HepG2 (cell line): Measurements from ENCODE around the gene FITM1. TPM values are rescaled to one million over a fixed set of nuclear protein-coding genes. Genes with fewer than 3 reads are reported as not detected.

Experiments used
- AKNA ChIP-seq: sonication (generic); formaldehyde crosslinking; IDR thresholded peaks from 2 replicates; pipeline ENCODE4 v1.4.0; 2020; ENCODE audit warnings: missing genetic modification reagents, borderline replicate concordance
- ETS1 ChIP-seq: sonication (generic); formaldehyde crosslinking; IDR thresholded peaks from 2 replicates; pipeline ENCODE4 v1.4.0; 2020; ENCODE audit warnings: missing genetic modification reagents
- GATAD1 ChIP-seq: IDR thresholded peaks from 2 replicates; pipeline ENCODE4 v1.6.1; 2016; ENCODE audit warnings: missing genetic modification reagents, missing compliant biosample characterization
- IRX3 ChIP-seq: sonication (generic); formaldehyde crosslinking; IDR thresholded peaks from 2 replicates; pipeline ENCODE4 v1.8.1; 2023; ENCODE audit warnings: mild to moderate bottlenecking, low read depth, missing genetic modification reagents, borderline replicate concordance
- PHF8 ChIP-seq: sonication (generic); formaldehyde crosslinking; IDR thresholded peaks from 2 replicates; pipeline ENCODE4 v1.5.0; 2020; ENCODE audit warnings: missing genetic modification reagents
- RAD51 ChIP-seq: fragments of 450-650 bp; IDR thresholded peaks from 2 replicates; pipeline ENCODE4 v1.6.1; 2016; ENCODE audit warnings: borderline replicate concordance
- RCOR2 ChIP-seq: IDR thresholded peaks from 2 replicates; pipeline ENCODE4 v1.6.1; 2016; ENCODE audit warnings: missing biosample characterization, missing genetic modification reagents
- SATB2 ChIP-seq: sonication (generic); formaldehyde crosslinking; IDR thresholded peaks from 2 replicates; pipeline ENCODE4 v1.5.0; 2020; ENCODE audit warnings: missing genetic modification reagents
- SRSF4 ChIP-seq: fragments of 200-400 bp; formaldehyde crosslinking; IDR thresholded peaks from one replicate; pipeline ENCODE4 v1.6.1; 2018; ENCODE audit warnings: mild to moderate bottlenecking, low read depth, low read length, moderate library complexity; ENCODE audit not compliant: poor library complexity, severe bottlenecking
- ZFP37 ChIP-seq: sonication (generic); formaldehyde crosslinking; IDR thresholded peaks from 2 replicates; pipeline ENCODE4 v1.4.0; 2020; ENCODE audit warnings: missing genetic modification reagents, borderline replicate concordance
- ZNF292 ChIP-seq: sonication (generic); formaldehyde crosslinking; IDR thresholded peaks from 2 replicates; pipeline ENCODE4 v1.8.1; 2022; ENCODE audit warnings: mild to moderate bottlenecking, low read depth, missing genetic modification reagents, borderline replicate concordance
- ZNF558 ChIP-seq: sonication (generic); formaldehyde crosslinking; IDR thresholded peaks from 2 replicates; pipeline ENCODE4 v1.9.0; 2022; ENCODE audit warnings: mild to moderate bottlenecking, missing genetic modification reagents, borderline replicate concordance
- ZNF562 ChIP-seq: sonication (generic); formaldehyde crosslinking; IDR thresholded peaks from 2 replicates; pipeline ENCODE4 v1.8.0; 2022; ENCODE audit warnings: missing genetic modification reagents, borderline replicate concordance
- ZNF784 ChIP-seq: sonication (generic); formaldehyde crosslinking; IDR thresholded peaks from 2 replicates; pipeline ENCODE4 v1.5.1; 2020; ENCODE audit warnings: missing genetic modification reagents, mild to moderate bottlenecking, borderline replicate concordance
- polyA plus RNA-seq, 8 experiments: library from polyadenylated mRNA; depleted of rRNA in 3 of 8; stranded (reverse) in 7 of 8; unstranded in 1 of 8; fragments of >200 nt; fragmentation: Illumina TruSeq in 4 of 8; extraction: Trizol in 4 of 8; gene quantifications; 2 replicates each; pipeline versions ENCODE4 v1.2.1 to v1.2.3, GENCODE V29; 2011 to 2016; ENCODE audit warnings: low read depth in 4 of 8, missing spikeins in 1 of 8, mixed read lengths in 1 of 8; ENCODE audit not compliant: insufficient read depth in 1 of 8
- total RNA-seq, 5 experiments: library from RNA; depleted of rRNA; stranded (reverse); fragments of >200 nt; fragmentation: Illumina TruSeq; extraction: Trizol; gene quantifications; 2 replicates each; pipeline ENCODE4 v1.2.3, GENCODE V29; 2016; ENCODE audit warnings: low read depth in 1 of 5
- TF ChIP-seq, protein P1 (sequence below): sonication (generic); formaldehyde crosslinking; IDR thresholded peaks from 2 replicates; pipeline ENCODE4 v1.8.0; 2023; ENCODE audit warnings: mild to moderate bottlenecking, missing genetic modification reagents
- TF ChIP-seq, protein P2 (sequence below), 2 experiments: sonication (generic) in 1 of 2; formaldehyde crosslinking in 1 of 2; IDR thresholded peaks; 2 replicates each; pipeline versions ENCODE4 v1.4.0 to v1.6.1; 2018 to 2020; ENCODE audit warnings: missing genetic modification reagents in 2 of 2, borderline replicate concordance in 1 of 2, low read depth in 1 of 2, mild to moderate bottlenecking in 1 of 2, missing biosample characterization in 1 of 2
- TF ChIP-seq, protein P3 (sequence below): sonication (generic); formaldehyde crosslinking; IDR thresholded peaks from 2 replicates; pipeline ENCODE4 v1.8.0; 2022; ENCODE audit warnings: missing genetic modification reagents, low read depth, mild to moderate bottlenecking, borderline replicate concordance
- TF ChIP-seq, protein P4 (sequence below): sonication (generic); formaldehyde crosslinking; IDR thresholded peaks from 2 replicates; pipeline ENCODE4 v1.4.0; 2020; ENCODE audit warnings: missing genetic modification reagents

FITM1 gene
- total and polyA plus RNA-seq, 2 of the 13 experiments (the other 11 are each of a cell fraction or from before 2014, with no cell fraction given) = 2.7 to 5.8 TPM

GRCh38 chr14:24146453-24146977, 16.1 kb downstream of the FITM1 start, which contains the start of gene PSME2 (continued):
- TF ChIP-seq ZNF784 (peak; percentile 24; the same call in 1 of the 2 replicates), RAD51 (no peak), PHF8 (CRISPR knock-in tag) (peak; percentile 72; the same call in 1 of the 2 replicates), ETS1 (CRISPR knock-in tag) (no peak), IRX3 (CRISPR knock-in tag) (no peak; the same call in 1 of the 2 replicates), AKNA (CRISPR knock-in tag) (no peak), ZNF558 (no peak), ZNF562 (no peak), RCOR2 (CRISPR knock-in tag) (no peak), SATB2 (CRISPR knock-in tag) (no peak), SRSF4 (no peak), GATAD1 (CRISPR knock-in tag) (peak; percentile 54; the same call in 1 of the 2 replicates), ZFP37 (CRISPR knock-in tag) (peak; percentile 97; the same call in 1 of the 2 replicates), ZNF292 (CRISPR knock-in tag) (peak; percentile 77)
- TF ChIP-seq, protein P1, sequence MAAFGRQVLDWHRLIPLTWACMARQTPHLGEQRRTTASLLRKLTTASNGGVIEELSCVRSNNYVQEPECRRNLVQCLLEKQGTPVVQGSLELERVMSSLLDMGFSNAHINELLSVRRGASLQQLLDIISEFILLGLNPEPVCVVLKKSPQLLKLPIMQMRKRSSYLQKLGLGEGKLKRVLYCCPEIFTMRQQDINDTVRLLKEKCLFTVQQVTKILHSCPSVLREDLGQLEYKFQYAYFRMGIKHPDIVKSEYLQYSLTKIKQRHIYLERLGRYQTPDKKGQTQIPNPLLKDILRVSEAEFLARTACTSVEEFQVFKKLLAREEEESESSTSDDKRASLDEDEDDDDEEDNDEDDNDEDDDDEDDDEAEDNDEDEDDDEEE (CRISPR knock-in tag) = no peak
- TF ChIP-seq, protein P2, sequence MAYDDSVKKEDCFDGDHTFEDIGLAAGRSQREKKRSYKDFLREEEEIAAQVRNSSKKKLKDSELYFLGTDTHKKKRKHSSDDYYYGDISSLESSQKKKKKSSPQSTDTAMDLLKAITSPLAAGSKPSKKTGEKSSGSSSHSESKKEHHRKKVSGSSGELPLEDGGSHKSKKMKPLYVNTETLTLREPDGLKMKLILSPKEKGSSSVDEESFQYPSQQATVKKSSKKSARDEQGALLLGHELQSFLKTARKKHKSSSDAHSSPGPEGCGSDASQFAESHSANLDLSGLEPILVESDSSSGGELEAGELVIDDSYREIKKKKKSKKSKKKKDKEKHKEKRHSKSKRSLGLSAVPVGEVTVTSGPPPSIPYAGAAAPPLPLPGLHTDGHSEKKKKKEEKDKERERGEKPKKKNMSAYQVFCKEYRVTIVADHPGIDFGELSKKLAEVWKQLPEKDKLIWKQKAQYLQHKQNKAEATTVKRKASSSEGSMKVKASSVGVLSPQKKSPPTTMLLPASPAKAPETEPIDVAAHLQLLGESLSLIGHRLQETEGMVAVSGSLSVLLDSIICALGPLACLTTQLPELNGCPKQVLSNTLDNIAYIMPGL (CRISPR knock-in tag; IDR thresholded peaks at IDR 0.05; ENCODE audit: borderline replicate concordance in 1 of 2, low read depth in 1 of 2) = peak in 1 of 2 experiments; percentile 79; a peak in 3 of 4 replicates
- TF ChIP-seq, protein P3, sequence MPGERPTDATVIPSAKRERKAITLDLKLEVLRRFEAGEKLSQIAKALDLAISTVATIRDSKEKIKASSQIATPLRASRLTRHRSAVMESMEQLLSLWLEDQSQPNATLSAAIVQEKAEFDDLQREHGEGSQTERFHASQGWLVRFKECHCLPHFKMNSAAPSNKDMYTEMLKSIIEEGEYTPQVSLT (CRISPR knock-in tag) = no peak
- TF ChIP-seq, protein P4, sequence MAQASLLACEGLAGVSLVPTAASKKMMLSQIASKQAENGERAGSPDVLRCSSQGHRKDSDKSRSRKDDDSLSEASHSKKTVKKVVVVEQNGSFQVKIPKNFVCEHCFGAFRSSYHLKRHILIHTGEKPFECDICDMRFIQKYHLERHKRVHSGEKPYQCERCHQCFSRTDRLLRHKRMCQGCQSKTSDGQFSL (CRISPR knock-in tag) = peak; percentile 87; the same call in 1 of the 2 replicates
